Astrocyte (in vitro differentiated cells and primary cell): ENCODE results near the gene HS6ST1.

Experiments used
- EZH2 ChIP-seq: IDR thresholded peaks from 2 replicates; pipeline ENCODE4 v1.6.1; 2012; ENCODE audit warnings: mild to moderate bottlenecking, low read length, inconsistent platforms; ENCODE audit not compliant: insufficient read depth
- TF ChIP-seq, protein P1 (sequence below): IDR thresholded peaks from 2 replicates; pipeline ENCODE4 v1.5.1; 2011; ENCODE audit warnings: low read depth, mild to moderate bottlenecking, inconsistent platforms, low read length, moderate library complexity; ENCODE audit not compliant: insufficient read depth

DNA sequence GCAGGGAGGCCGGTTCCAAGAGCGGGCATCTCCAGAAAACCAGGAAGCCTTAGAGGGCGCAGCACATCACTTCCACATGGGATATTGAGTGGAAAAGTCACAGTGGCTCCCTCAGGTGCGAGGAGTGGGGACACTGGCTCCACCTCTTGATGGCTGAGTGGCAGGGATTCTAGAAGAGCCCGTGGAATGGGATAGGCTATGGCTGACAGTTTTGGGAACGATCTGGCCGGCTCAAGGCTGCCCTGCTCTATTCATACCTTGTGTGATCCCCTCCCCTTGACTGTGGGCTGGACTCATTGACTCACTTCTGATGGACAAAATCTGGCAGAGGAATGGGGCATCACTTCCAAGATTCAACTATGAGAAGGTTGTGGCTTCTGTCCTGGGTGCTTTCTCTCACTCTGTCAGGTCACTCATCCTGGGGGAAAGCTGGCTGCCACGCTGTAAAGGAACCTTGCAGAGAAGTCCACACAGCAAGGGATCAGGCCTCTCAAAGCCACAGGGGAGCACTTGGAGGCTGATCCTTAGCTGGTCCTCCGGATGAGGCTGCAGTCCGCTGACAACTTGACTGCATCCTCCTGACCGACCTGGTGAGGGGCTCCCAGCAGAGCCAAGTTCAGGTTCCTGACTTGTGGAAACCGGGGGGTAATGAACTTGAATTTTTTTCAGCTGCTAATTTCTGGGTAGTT is 46.7 kb upstream of the HS6ST1 start:
- TF ChIP-seq, protein P1, sequence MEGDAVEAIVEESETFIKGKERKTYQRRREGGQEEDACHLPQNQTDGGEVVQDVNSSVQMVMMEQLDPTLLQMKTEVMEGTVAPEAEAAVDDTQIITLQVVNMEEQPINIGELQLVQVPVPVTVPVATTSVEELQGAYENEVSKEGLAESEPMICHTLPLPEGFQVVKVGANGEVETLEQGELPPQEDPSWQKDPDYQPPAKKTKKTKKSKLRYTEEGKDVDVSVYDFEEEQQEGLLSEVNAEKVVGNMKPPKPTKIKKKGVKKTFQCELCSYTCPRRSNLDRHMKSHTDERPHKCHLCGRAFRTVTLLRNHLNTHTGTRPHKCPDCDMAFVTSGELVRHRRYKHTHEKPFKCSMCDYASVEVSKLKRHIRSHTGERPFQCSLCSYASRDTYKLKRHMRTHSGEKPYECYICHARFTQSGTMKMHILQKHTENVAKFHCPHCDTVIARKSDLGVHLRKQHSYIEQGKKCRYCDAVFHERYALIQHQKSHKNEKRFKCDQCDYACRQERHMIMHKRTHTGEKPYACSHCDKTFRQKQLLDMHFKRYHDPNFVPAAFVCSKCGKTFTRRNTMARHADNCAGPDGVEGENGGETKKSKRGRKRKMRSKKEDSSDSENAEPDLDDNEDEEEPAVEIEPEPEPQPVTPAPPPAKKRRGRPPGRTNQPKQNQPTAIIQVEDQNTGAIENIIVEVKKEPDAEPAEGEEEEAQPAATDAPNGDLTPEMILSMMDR, result no peak
- TF ChIP-seq EZH2, result no peak
